Measurements from ENCODE around the gene TXNRD2. TPM values are rescaled to one million over a fixed set of nuclear protein-coding genes. Genes with fewer than 3 reads are reported as not detected.
"Not testable (repeated sequence)": the region's sequence is repeated elsewhere in the genome, so short reads cannot be mapped to it uniquely, and the experiment has no call there.

Gene TXNRD2
- total RNA-seq, 1 donor from 2014 or later = 63.5 TPM

GRCh38 chr22:19890502-19891316 lies 50.9 kb downstream of the TXNRD2 start:
- peak; percentile 33 to 55 for DNase-seq (ENCODE audit: low read depth in 2 of 2)

GRCh38 chr22:19889951-19890350 lies 51.7 kb downstream of the TXNRD2 start:
- DNase-seq (ENCODE audit: low read depth in 2 of 2) = peak; percentile 30 to 81

- no peak for DNase-seq (ENCODE audit: low read depth in 2 of 2)
These were observed 53.4 kb downstream of the TXNRD2 start for GRCh38 chr22:19888131-19888746.

- DNase-seq (ENCODE audit: low read depth in 2 of 2) = no peak
These were observed 54.2 kb downstream of the TXNRD2 start for GRCh38 chr22:19887256-19887985.

- peak; percentile 26 to 88 for DNase-seq (ENCODE audit: low read depth in 2 of 2)
These were observed 54.9 kb downstream of the TXNRD2 start for GRCh38 chr22:19886605-19887255.

GRCh38 chr22:19885841-19886592 lies 55.6 kb downstream of the TXNRD2 start:
- no peak for DNase-seq (ENCODE audit: low read depth in 2 of 2)

- DNase-seq (ENCODE audit: low read depth in 2 of 2) = no peak
These were observed 56.5 kb downstream of the TXNRD2 start for GRCh38 chr22:19884954-19885751.

GRCh38 chr22:19884161-19884953 lies 57.3 kb downstream of the TXNRD2 start:
- DNase-seq (ENCODE audit: low read depth in 2 of 2) = no peak

- DNase-seq (ENCODE audit: low read depth in 2 of 2) = not testable (repeated sequence)
These were observed 58.2 kb downstream of the TXNRD2 start for GRCh38 chr22:19883446-19883845.

GRCh38 chr22:19882446-19883381 lies 58.9 kb downstream of the TXNRD2 start:
- no peak for DNase-seq (ENCODE audit: low read depth in 2 of 2)

GRCh38 chr22:19880786-19881569 lies 60.6 kb downstream of the TXNRD2 start:
- DNase-seq (ENCODE audit: low read depth in 2 of 2) = peak; percentile 96 to 97

- peak in 1 of 2 donors; percentile 31 for DNase-seq (ENCODE audit: low read depth in 2 of 2)
These were observed 61.4 kb downstream of the TXNRD2 start for GRCh38 chr22:19879992-19880785.

GRCh38 chr22:19879643-19879991 lies 62.0 kb downstream of the TXNRD2 start:
- no peak for DNase-seq (ENCODE audit: low read depth in 2 of 2)

GRCh38 chr22:19879246-19879570 lies 62.4 kb downstream of the TXNRD2 start:
- no peak for DNase-seq (ENCODE audit: low read depth in 2 of 2)

GRCh38 chr22:19878461-19879245 lies 63.0 kb downstream of the TXNRD2 start:
- DNase-seq (ENCODE audit: low read depth in 2 of 2) = peak in 1 of 2 donors; percentile 35

All from lung microvascular endothelial cell (primary cell).